Adrenal gland (tissue), 12 donors: Measurements from ENCODE around the gene FREM2. TPM values are rescaled to one million over a fixed set of nuclear protein-coding genes. Genes with fewer than 3 reads are reported as not detected.

Experiments
- DNase-seq, 7 donors: peaks; one replicate each; pipeline ENCODE4 v3.0.0-alpha.2; 2019 to 2020
- H3K27ac ChIP-seq, 5 donors: fragments of 200-600 bp; sonication (generic) in 4 of 5; 1 replicate in 3 of 5; 2 replicates in 2 of 5; pipeline versions ENCODE4 v1.5.1 to v1.8.0; 2016 to 2020; ENCODE audit warnings: mild to moderate bottlenecking in 1 of 5
- H3K27me3 ChIP-seq: fragments of 200-600 bp; 2 replicates; pipeline ENCODE4 v1.8.0; 2021
- H3K36me3 ChIP-seq, 2 donors: fragments of 200-600 bp; replicated peaks in 1 of 2; 1 replicate in 1 of 2; 2 replicates in 1 of 2; pipeline versions ENCODE4 v1.5.1 to v1.8.0; 2018 to 2022
- H3K4me1 ChIP-seq, 2 donors: fragments of 200-600 bp; replicated peaks in 1 of 2; 1 replicate in 1 of 2; 2 replicates in 1 of 2; pipeline versions ENCODE4 v1.5.1 to v1.8.0; 2018 to 2021
- H3K4me3 ChIP-seq, 4 donors: fragments of 200-600 bp; sonication (generic) in 3 of 4; one replicate each; pipeline ENCODE4 v1.5.1; 2016 to 2018
- H3K9me3 ChIP-seq, 3 donors: fragments of 200-600 bp; sonication (generic) in 1 of 3; replicated peaks in 1 of 3; 1 replicate in 2 of 3; 2 replicates in 1 of 3; pipeline versions ENCODE4 v1.5.1 to v1.8.0; 2016 to 2021
- POLR2A ChIP-seq, 2 donors: fragments of 450-650 bp; IDR thresholded peaks; one replicate each; pipeline ENCODE4 v1.6.1; 2017; ENCODE audit warnings: antibody characterized with exemption in 2 of 2, mild to moderate bottlenecking in 2 of 2, moderate library complexity in 1 of 2
- WGBS, 4 donors: extraction: QIAGEN DNeasy Blood & Tissue Kit in 2 of 4; methylation state at CpG; one replicate each; pipeline versions ENCODE4 v1.1.5 to v1.1.7; 2013 to 2017; 5-methylcytosine and 5-hydroxymethylcytosine counted together
- intact Hi-C, 2 donors: fragments of 100-400 bp; cut with DNase I; formaldehyde crosslinking; loops; one replicate each; pipeline versions ENCODE4 v1.14.1 to v1.15.0; 2022 to 2023
- polyA plus RNA-seq, 3 donors: library from polyadenylated mRNA; stranded (reverse); fragments of 200-250 nt in 2 of 3; fragments of 350-450 nt in 1 of 3; fragmentation: Illumina TruSeq in 1 of 3; extraction: RNeasy Lipid Tissue Mini Kit (QIAGEN cat#74804) in 1 of 3; gene quantifications; one replicate each; pipeline ENCODE4 v1.2.3, GENCODE V29; 2013 to 2014
- total RNA-seq, 9 donors: library from RNA; depleted of rRNA in 4 of 9; stranded (reverse); fragments of >200 nt in 4 of 9; fragments of 120-200 nt in 1 of 9; fragmentation: NEBNext Ultra II Directional in 1 of 9; extraction: Animal tissue kit (Norgen Biotek cat#: 25700) in 1 of 9; gene quantifications; one replicate each; pipeline versions ENCODE4 v1.1.0 to v1.2.4, GENCODE V29; 2013 to 2023
- TF ChIP-seq, protein P1 (sequence below), 6 experiments: fragments of 450-650 bp in 4 of 6; fragments of 200-600 bp in 2 of 6; sonication (generic) in 1 of 6; IDR thresholded peaks; 1 replicate in 5 of 6; 2 replicates in 1 of 6; pipeline versions ENCODE4 v1.5.1 to v1.8.0; 2016 to 2021; ENCODE audit warnings: antibody characterized with exemption in 6 of 6, mild to moderate bottlenecking in 2 of 6, moderate library complexity in 1 of 6
- donor health status: healthy with polysubstance abuse.
- donor health status: Bipolar disorder and iron deficiency.
- donor health status: DM: yes; HTN: yes; CAD: no.
- donor health status: DM: no; HTN: no; CAD: no.
- donor health status: DM: no; HTN: no; CAD: no.
- donor health status: DM: yes; HTN: yes; CAD: no.

FREM2 gene
- total and polyA plus RNA-seq, 12 donors: 0.10 to 414 (median 0.58) TPM

DNA sequence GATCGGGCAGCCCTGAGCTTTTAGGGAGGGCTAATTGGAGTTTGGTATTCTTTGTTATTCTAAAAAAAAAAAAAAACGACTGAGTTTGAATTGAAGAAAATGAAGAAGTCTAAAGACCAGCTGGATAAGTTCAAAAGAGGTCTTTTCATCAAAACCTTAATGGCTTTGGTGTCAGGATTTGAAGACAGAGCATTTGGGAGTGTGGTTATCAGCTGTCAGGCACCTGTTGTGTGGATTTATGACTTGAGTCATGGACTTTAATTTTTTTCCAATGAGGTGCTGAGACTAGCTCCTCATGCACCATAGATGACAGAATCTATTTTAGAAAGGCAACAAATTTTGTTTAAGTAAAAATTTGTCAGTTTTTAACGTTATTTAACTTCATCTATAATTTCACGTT, 72.5 kb downstream of the FREM2 start:
- DNase-seq: no peak
- Histone ChIP-seq H3K4me1 (no peaks in the 10 kb centered on the region), H3K4me3 (no peak overlapping the region), H3K27ac (no peak overlapping the region), H3K36me3 (no peaks in the 10 kb centered on the region), H3K27me3 (peaks cover 2% of the 10 kb centered on the region), H3K9me3 (no peaks in the 10 kb centered on the region)
- WGBS, 4 donors: 49 to 54% (median 52%) methylated on average over 4 of the region's 4 CpGs
- TF ChIP-seq, protein P1, sequence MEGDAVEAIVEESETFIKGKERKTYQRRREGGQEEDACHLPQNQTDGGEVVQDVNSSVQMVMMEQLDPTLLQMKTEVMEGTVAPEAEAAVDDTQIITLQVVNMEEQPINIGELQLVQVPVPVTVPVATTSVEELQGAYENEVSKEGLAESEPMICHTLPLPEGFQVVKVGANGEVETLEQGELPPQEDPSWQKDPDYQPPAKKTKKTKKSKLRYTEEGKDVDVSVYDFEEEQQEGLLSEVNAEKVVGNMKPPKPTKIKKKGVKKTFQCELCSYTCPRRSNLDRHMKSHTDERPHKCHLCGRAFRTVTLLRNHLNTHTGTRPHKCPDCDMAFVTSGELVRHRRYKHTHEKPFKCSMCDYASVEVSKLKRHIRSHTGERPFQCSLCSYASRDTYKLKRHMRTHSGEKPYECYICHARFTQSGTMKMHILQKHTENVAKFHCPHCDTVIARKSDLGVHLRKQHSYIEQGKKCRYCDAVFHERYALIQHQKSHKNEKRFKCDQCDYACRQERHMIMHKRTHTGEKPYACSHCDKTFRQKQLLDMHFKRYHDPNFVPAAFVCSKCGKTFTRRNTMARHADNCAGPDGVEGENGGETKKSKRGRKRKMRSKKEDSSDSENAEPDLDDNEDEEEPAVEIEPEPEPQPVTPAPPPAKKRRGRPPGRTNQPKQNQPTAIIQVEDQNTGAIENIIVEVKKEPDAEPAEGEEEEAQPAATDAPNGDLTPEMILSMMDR (IDR thresholded peaks at IDR 0.05): no peak
- no peak for TF ChIP-seq POLR2A (IDR thresholded peaks at IDR 0.05)
- intact Hi-C loops: no loop called here

DNA sequence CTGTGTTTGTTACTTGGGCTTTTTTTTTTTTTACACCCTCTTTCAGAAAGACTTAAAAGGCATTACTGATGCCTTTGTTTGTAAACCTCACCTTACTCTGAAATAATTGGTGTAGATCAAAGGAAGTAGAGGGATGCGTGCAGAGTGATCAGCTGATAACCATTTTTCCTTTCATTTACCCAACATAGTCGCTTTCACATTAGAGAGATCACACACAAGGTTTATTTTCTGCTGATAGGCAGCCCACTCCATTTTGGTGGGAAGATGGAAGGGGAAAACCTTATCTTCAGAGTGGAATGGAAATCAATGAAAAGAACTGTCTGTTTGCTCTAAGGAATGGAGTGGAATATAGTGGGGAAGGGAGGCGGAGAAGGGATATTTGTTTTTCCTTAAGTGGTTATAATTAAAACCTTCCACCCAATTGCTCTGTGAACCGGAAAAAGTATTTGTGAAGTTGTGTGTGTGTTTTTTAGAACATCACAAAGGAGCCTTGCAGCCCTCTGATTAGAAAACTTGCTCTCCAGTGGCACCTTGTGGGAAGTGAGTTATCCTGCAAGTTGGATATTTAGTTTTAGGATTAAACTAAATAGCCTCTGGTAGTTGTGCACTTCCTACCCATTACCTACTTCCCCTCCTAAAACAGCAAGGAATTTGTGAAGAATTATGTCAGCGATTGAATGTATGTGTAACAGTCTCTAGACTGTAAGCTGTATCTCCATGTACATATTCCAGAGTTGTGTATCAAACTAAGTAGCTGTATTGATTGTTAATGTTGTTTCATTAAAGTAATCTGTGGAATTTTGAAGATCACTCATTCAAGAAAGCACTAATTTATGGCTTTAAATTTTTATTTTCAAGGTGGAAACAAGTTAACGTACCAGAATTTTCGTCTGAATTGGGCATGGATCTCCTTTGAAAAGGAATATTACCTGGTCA, 76.8 kb downstream of the FREM2 start:
- Histone ChIP-seq H3K27ac (no peak overlapping the region), H3K9me3 (no peaks in the 10 kb centered on the region), H3K4me3 (no peak overlapping the region), H3K27me3 (no peaks in the 10 kb centered on the region), H3K36me3 (no peaks in the 10 kb centered on the region), H3K4me1 (no peaks in the 10 kb centered on the region)
- intact Hi-C loops: no loop called here
- no peak for TF ChIP-seq POLR2A (IDR thresholded peaks at IDR 0.05)
- TF ChIP-seq, protein P1 (IDR thresholded peaks at IDR 0.05): peak; percentile 38 to 67 (median 54)
- 19 to 25% (median 22%) methylated on average over 7 of the region's 7 CpGs for WGBS, 4 donors
- peak in 6 of 7 donors; percentile 11 to 30 (median 21) for DNase-seq

DNA sequence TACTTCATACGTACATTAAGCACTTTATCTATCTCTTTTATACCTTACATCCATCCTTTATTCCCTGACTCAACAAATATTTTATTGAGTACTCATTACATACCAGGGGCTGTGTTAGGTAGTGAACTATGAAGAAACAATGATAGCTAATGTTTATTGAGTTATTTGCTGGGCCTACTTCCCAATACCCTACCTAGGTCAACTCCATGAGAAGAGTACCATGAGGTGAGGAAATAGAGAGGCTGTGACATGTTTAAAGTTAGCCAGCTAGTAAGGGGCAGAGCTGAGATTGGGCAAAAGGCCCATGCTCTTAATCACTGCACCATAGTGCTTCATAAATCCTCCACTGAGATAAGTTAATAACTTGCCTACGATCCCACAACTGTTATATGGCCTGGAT, 79.9 kb downstream of the FREM2 start:
- Histone ChIP-seq H3K36me3 (no peaks in the 10 kb centered on the region), H3K4me1 (no peaks in the 10 kb centered on the region), H3K27ac (no peak overlapping the region), H3K4me3 (no peak overlapping the region), H3K9me3 (no peaks in the 10 kb centered on the region), H3K27me3 (no peaks in the 10 kb centered on the region)
- intact Hi-C loops: no loop called here
- DNase-seq: no peak
- 72 to 84% (median 78%) methylated on average over 2 of the region's 2 CpGs for WGBS, 4 donors
- no peak for TF ChIP-seq POLR2A (IDR thresholded peaks at IDR 0.05)
- TF ChIP-seq, protein P1 (IDR thresholded peaks at IDR 0.05): no peak

DNA sequence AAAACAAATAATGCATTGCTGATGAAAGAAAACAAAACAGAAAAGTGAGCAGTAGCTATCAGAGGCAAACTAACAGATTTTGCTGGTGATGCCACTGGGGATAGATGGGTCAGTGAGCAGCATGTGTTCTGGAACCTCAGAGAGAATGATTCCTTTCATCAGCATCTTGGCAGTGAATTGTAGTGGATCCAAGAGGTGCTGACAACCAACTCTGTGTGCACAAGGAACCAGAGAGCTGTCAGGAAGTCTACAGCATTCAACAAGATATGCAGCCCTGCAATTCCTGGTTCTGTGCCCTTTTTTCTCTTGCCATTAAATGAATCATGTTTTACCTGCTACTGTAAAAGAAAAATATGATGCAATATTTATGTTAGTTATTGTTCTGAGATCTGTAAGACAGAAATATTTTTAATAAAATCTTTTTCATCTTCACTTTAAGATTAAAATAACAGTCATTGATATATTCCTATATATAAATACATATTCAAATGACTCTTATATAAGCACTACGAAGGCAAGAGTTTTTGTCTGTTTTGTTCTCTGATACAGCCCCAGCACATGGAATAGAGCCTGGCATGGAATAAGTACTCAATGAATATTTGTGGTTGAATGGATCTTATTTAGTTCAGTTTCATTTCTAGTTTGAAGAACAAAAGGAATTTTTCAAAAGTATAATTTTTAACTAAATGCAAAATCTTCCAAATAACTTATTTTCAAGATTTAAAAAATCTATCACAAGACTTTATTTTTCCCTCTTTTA, 80.8 kb downstream of the FREM2 start:
- TF ChIP-seq, protein P1 (IDR thresholded peaks at IDR 0.05): no peak
- TF ChIP-seq POLR2A (IDR thresholded peaks at IDR 0.05): no peak
- no peaks in the 10 kb centered on the region for H3K27me3 ChIP-seq
- 72 to 85% (median 82%) methylated on average over 1 of the region's 1 CpG for WGBS, 4 donors
- no peak for DNase-seq
- no peaks in the 10 kb centered on the region for H3K4me1 ChIP-seq
- no peaks in the 10 kb centered on the region for H3K36me3 ChIP-seq
- H3K9me3 ChIP-seq: no peaks in the 10 kb centered on the region
- intact Hi-C loops: no loop called here
- no peak overlapping the region for H3K4me3 ChIP-seq
- no peak overlapping the region for H3K27ac ChIP-seq
